Measurements from ENCODE around the gene DSCAML1.
"Not testable (repeated sequence)": the region's sequence is repeated elsewhere in the genome, so short reads cannot be mapped to it uniquely, and the experiment has no call there.

DSCAML1 gene

DNA sequence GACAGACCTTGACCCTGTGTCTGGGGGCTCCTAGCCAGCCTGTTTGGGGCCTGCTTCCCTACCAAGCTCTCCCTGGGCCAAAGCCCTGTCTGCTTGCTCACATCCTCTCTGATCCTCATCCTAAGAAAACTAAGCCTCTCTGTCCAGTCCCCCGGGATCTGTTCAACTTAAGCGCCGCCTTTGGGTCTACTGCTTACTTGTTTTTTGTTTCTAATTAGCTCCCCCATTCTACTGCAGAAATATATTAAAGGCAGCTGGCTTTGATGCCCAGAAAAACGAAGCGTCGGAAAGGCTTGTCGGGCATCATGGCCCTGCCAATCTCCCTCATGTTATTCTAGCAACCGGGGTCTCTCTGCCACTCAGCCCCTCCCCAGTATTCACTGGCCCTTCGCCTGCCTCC lies 3.4 kb downstream of the DSCAML1 start:
- no peak for DNase-seq

DNA sequence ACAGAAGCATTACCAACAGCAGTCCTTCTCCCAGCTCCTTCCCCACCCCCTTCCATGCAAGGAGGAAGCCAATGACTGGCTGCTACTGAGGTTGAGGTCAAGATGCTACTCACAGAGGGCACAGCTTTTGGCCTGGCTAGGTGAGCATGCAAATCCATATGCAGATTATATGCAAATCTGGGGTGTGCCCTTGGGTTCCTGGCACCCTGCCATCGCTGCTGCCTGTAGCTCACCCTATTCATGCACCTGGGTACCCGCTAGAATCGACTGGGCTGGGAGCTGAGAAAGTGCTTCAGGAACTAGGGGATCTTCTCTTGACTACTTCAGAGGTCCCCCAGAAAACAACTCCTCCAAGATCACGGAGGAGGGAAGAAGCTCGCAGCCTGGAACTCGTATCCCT lies 4.0 kb downstream of the DSCAML1 start:
- no peak for DNase-seq

DNA sequence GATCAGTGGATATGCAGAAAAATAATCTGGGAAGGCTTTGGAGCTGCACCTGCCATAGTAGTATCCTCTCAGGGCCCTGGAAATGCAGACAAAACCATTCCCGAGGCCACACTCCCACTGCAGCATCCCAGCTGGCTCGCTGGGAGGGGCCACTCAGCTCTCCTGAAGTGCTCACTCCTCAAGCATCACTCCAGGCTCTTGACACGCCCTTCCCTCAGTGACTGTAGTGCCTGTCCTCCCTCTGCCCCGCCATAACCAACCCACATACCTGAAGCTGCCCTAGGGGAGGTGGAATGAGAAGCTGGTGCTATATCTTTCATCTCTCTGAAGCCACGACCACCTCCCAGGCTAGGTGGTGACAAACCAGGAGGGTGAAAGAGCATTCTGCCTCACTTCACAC lies 4.8 kb downstream of the DSCAML1 start:
- DNase-seq, result no peak

GRCh38 chr11:117790279-117790678 lies 6.7 kb downstream of the DSCAML1 start:
- DNase-seq, result no peak

- no peak for DNase-seq
Measured at GRCh38 chr11:117789241-117789640, 7.8 kb downstream of the DSCAML1 start.

GRCh38 chr11:117786135-117786870 lies 10.7 kb downstream of the DSCAML1 start:
- DNase-seq, result no peak

DNA sequence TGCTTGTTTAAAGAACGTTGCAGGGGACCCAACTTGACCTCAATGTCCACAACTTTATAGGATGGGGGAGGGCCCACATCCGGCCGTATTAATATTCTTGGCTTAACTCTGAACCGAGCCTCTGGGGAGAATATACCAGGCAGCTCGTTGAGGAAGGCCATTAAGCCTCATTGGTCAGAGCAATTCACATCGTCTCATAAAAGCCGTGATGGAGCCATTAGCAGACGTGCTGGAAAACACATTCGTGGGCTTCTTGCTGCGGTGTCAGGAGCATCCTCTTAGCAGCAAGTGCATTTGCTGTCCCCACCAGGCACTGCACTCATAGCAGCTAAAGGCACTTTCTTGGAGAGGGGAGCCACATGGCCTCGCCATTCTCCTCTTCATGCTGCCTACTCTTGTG lies 14.9 kb downstream of the DSCAML1 start:
- DNase-seq, result no peak

DNA sequence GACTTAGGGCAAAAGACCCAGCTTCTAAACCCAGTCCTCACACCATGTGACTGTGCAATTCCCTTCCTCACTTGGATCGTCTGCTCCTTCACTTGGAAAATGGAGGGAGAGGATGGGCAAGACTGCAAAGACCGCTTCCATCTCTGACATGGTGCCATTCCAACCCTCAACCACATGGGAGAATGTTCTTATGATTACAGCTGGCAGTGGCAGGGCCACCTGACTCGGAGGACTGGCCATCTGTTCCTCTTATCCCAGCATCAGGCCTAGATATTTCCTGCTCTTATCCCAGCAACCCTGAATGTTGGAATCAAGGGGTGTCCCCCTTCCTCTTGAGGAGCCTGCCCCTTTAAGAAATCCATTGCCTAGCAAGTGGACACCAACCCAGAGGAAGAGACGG lies 15.4 kb downstream of the DSCAML1 start:
- DNase-seq, result no peak

DNA sequence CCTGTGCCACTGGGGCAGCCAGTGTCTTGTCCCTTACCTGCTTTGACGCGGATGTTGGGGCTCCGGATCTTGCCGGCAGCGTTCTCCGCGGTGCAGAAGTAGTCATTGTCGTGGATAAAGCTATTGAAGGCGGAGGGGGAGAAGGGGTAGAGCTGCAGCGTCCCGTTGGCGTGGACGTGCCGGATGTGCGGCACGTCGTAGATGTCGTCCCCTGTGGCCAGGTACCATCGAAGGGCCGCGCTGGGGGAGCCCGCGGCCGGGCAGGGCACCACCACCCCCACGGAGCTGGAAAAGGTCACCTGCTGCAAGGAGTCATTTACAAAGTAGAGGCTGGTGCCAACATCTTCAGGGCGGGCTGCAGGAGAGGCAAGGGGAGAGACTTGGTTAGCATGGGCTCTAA lies 16.6 kb downstream of the DSCAML1 start:
- no peak for DNase-seq

GRCh38 chr11:117774553-117774952 lies 22.5 kb downstream of the DSCAML1 start:
- no peak for DNase-seq

DNA sequence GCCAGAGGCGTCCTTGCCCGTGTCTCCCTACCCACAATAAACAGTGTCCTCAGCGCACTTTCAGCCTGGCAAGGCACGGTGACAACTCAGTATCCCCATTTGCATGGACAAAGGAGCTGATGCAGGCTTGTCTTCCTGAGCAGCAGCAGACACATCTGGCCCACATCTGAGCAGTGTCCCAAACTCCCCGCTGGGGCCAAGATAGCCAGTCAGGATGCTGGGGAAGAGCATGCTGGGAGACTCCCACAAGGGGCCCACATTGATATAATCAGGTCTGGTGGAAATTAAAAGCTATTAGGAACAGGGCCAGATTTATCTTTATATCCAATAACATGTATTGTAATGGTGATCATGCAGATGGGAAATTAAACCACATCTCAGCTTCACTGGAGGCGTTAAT lies 24.7 kb downstream of the DSCAML1 start:
- no peak for DNase-seq

DNA sequence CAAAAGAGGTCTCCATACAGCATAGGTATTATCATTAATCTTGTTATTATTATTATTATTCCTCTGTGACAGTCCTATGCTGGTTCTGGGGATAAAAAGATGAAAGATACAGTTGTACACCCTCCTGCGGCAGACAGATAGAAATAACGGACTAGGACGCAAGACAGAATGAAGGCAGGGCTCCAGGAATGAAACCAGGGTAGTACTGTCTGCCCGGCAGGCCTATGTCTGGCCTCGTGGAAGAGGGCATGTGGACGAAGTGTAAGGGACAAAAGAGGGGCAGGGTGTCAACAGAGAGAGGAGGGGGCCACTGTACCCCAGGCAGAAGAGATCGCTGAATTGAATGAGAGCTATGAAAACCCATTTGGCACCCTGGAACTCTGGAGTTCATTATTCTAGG lies 25.2 kb downstream of the DSCAML1 start:
- no peak for DNase-seq

DNA sequence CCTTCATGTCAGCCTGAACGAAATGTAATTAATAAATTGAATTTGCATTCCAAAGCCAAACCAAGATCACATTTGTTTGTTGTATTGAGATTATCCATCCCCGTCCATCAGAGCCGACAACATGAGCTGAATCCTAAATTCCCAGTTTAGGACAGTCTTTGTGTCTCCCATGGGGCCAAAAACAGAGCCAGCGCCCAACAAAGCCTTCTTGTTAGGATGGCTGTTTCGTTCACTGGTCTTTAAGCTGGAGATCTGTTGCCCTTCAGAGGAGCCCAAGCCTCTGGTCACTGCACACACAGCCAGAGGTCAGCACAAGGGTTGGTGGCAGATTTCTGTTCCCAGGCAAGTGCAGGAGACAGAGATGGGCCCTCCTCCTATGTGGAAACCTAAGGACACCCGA lies 25.8 kb downstream of the DSCAML1 start:
- no peak for DNase-seq

GRCh38 chr11:117770061-117770460 lies 27.0 kb downstream of the DSCAML1 start:
- no peak for DNase-seq

GRCh38 chr11:117769533-117769932 lies 27.5 kb downstream of the DSCAML1 start:
- no peak for DNase-seq

DNA sequence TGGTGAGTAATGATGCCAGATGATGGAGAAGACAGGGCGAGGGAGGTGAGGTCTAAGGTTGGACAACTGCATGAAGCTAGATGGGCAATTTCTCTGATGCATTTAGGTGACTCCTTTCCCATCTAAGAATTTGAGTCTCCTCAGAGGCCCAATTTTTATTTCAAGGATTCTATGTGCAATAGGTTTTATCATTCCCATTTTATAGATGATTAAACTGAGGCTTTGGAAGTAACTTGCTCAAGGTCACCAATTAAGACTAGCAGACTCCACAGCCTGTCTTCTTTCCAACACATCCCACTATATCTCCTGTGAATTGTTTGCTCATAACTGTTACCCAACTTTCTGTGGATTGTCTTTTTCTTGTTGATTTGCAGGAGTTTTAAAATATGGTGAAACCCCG lies 28.5 kb downstream of the DSCAML1 start:
- no peak for DNase-seq

DNA sequence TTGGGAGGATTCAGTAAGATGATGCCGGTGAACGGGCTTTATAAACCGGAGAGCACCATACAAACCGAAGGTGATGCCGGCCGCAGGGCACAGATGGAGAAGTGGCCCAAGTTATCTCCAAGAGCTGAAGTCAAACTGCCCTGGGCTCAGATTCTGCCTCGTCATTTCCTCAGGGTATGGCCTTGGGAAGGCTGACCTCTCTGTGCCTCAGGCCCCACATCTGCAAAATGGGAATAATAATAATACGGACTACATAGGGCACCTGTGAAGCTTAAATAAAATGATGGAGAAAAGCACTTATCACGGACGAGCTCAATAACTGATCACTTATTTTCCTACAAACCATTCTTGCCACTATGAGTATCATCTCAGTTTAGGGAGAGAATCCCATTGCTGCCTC lies 29.9 kb downstream of the DSCAML1 start:
- DNase-seq, result no peak

- no peak for DNase-seq
Measured at GRCh38 chr11:117766576-117766975, 30.4 kb downstream of the DSCAML1 start.

DNA sequence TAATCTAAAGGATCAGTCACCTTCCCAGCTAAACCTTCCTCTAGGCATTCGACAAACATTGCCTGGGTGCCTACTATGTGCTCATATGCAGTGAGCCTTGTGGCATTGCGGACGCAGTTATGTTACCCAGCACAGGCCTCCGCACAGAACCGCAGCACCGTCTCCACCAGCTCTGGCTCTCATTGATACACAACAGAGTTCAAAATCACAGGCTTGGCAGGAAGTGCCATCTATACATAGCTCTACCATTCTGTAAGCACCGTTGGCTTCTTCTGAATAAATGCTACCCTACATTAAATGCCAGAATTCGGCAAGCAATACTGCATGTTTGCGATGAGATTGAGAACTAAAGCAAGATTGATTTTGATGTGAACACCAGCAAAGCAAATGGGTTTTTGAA lies 31.0 kb downstream of the DSCAML1 start:
- no peak for DNase-seq

DNA sequence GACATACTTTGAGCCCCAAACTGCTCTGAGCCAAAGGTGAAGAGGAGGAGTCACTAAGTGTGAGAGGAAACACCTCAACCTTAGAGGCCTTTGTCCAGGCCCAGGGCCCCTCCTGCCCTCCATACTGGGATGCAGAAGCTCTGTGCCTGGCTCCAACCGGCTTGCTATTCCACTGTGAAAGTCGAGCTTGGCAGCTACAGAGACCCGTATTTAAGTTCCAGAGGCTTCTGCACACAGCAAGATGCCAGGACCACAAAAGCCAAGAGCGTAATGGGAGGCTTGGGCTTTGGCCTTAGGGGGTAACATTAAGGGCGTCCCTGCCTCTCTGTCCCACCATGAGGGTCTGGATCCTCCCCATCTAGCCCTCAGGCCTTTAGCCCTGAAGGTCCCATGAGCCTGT lies 31.9 kb downstream of the DSCAML1 start:
- no peak for DNase-seq

GRCh38 chr11:117763465-117763864 lies 33.6 kb downstream of the DSCAML1 start:
- DNase-seq, result not testable (repeated sequence)

DNA sequence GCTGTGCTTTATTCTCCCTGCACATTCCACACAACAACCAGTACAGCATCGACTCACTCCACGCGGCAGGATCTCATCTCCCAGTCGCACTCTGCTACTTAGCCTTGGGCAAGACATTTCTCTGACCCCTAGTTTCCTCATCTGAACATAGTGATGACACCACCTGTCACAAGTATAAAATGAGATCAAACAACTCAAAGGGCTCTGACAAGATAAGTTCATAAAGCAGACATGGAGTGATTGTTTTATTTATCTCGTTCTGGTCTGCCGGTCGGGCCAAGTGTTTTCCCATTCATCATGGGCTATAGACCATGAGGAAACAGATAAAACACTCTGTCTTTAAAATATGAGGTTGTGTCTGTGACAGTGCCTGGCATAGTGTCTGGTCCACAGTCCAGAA lies 35.0 kb downstream of the DSCAML1 start:
- no peak for DNase-seq

DNA sequence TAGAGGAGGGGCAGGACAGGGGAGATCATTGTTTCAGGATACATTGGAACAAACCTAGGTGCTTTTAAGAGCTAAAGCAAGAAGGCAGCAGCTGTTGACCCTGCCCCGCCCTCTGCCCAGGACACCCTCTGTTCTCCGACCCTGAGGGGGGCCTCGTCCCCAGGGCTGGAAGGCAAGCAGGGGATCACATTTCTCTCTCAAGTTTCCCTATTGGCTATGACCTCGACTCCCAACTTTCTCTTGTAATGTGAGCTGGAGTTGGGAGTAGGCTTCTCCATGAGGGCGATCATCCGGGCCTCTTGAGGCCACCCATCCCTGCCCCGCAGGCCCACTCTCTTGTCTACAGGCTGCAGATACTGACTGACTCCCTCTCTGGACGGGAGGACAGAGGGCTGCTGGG lies 37.7 kb downstream of the DSCAML1 start:
- no peak for DNase-seq

DNA sequence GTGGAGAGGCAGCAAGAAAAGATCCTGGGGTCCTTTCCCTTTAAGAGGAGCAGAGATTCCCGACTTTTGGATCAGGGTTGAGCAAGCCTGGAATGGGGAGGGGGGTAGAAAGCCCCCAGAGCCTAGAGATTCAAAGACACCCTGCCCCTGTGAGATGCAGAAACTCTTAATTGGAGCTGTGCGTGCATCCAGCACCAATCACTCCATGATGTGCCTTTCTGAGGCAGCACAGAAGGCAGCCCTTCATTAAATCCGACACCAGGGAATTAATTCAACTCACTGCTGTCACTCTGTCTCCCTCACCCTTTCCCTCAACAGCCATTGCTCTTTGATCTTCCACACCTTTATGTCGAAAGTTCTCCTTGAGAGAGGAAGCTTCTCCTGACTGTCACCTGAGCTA lies 43.0 kb downstream of the DSCAML1 start:
- no peak for DNase-seq

DNA sequence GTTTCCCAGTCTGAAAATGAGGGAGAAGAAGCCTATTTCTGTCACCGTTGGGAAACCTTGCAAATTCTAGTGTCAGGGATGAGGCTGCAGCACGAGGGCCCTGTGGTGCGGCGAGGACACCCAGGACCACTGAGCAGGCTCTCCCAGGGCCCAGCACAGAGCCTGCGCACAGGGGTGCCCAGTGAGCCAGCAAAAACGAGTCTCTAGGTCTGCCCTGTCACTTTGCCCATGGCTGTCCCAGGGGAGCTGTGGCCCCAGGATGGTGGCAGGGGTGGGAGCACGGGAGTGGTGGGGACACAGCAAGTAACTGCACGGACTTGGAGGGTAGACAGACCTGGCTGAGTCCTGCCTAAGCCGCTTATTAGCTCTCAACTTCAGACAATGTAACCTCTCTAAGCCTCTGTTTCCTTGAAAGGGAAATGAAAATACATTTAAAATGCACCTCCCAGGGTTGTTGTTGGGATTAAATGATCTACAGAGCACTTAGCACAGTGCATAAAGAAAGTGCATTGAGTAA lies 44.2 kb downstream of the DSCAML1 start:
- DNase-seq, result no peak

All from GOT3 (cell line).